Upper lobe of left lung (tissue), 6 donors: ENCODE measurements around the gene OR5B21. TPM values are rescaled to one million over a fixed set of nuclear protein-coding genes. Genes with fewer than 3 reads are reported as not detected.

Experiments
- ATAC-seq, 2 donors: fragments of 200-7000 bp; cut with Tn5 transposase; one replicate each; pipeline ENCODE4 v1.9.1; 2022; ENCODE audit warnings: mild to moderate bottlenecking in 2 of 2, moderate library complexity in 2 of 2; ENCODE audit not compliant: low FRiP score in 2 of 2
- DNase-seq, 2 donors: peaks; one replicate each; pipeline ENCODE4 v3.0.0-alpha.2; 2019 to 2020
- H3K27ac ChIP-seq, 4 donors: fragments of 200-600 bp; sonication (generic); one replicate each; pipeline ENCODE4 v1.5.1; 2016 to 2019
- H3K27me3 ChIP-seq, 4 donors: fragments of 200-600 bp; sonication (generic); one replicate each; pipeline ENCODE4 v1.5.1; 2017 to 2019
- H3K36me3 ChIP-seq, 4 donors: fragments of 200-600 bp; sonication (generic); one replicate each; pipeline ENCODE4 v1.5.1; 2016 to 2019
- H3K4me1 ChIP-seq, 4 donors: fragments of 200-600 bp; sonication (generic); one replicate each; pipeline ENCODE4 v1.5.1; 2018 to 2019
- H3K4me3 ChIP-seq, 4 donors: fragments of 200-600 bp; sonication (generic); one replicate each; pipeline ENCODE4 v1.5.1; 2017 to 2019; ENCODE audit warnings: mild to moderate bottlenecking in 2 of 4, moderate library complexity in 1 of 4
- H3K9me3 ChIP-seq, 4 donors: fragments of 200-600 bp; sonication (generic); one replicate each; pipeline ENCODE4 v1.5.1; 2018 to 2019
- CTCF ChIP-seq, 6 experiments: fragments of 450-650 bp in 4 of 6; fragments of 200-600 bp in 2 of 6; sonication (generic) in 2 of 6; IDR thresholded peaks; one replicate each; pipeline ENCODE4 v1.5.1; 2016 to 2019; ENCODE audit warnings: antibody characterized with exemption in 6 of 6
- EP300 ChIP-seq, 4 donors: sonication (generic); formaldehyde crosslinking; IDR thresholded peaks; one replicate each; pipeline ENCODE4 v1.5.1; 2017; ENCODE audit warnings: antibody characterized with exemption in 4 of 4, control low read depth in 2 of 4
- POLR2A ChIP-seq, 4 donors: fragments of 450-650 bp; IDR thresholded peaks; one replicate each; pipeline ENCODE4 v1.5.1; 2016 to 2017; ENCODE audit warnings: antibody characterized with exemption in 4 of 4, mild to moderate bottlenecking in 2 of 4
- POLR2AphosphoS5 ChIP-seq, 2 donors: sonication (generic); formaldehyde crosslinking; IDR thresholded peaks; one replicate each; pipeline ENCODE4 v1.5.1; 2017; ENCODE audit warnings: antibody characterized with exemption in 2 of 2
- WGBS, 2 donors: methylation state at CpG; one replicate each; pipeline ENCODE4 v1.1.5; 2017 to 2018; 5-methylcytosine and 5-hydroxymethylcytosine counted together
- total RNA-seq, 6 donors: library from RNA; depleted of rRNA in 4 of 6; stranded (reverse); fragments of >200 nt in 4 of 6; gene quantifications; one replicate each; pipeline versions ENCODE4 v1.1.0 to v1.2.1, GENCODE V29; 2016 to 2021
- donor health status: DM: no; HTN: no; CAD: no; lungs with moderate emphysema.
- donor health status: DM: no; HTN: yes; CAD: no; lungs with severe emphysema.

The OR5B21 gene
- total RNA-seq, 6 donors from 2014 or later: not detected

- Histone ChIP-seq H3K4me3 (no peak overlapping the region), H3K9me3 (no peaks in the 10 kb centered on the region), H3K36me3 (no peaks in the 10 kb centered on the region), H3K4me1 (no peaks in the 10 kb centered on the region), H3K27me3 (no peaks in the 10 kb centered on the region), H3K27ac (no peak overlapping the region)
- ATAC-seq (no peak), DNase-seq (no peak)
- TF ChIP-seq POLR2A (IDR thresholded peaks at IDR 0.05): no peak
- no peak for TF ChIP-seq EP300 (IDR thresholded peaks at IDR 0.05)
- TF ChIP-seq CTCF (IDR thresholded peaks at IDR 0.05): no peak
- no peak for TF ChIP-seq POLR2AphosphoS5 (IDR thresholded peaks at IDR 0.05)
- 84 to 91% methylated on average over 3 of the region's 3 CpGs for WGBS, 2 donors
Observed at GRCh38 chr11:58511636-58512035, 3.7 kb upstream of the OR5B21 start.

- H3K27me3 ChIP-seq: no peaks in the 10 kb centered on the region
- DNase-seq (no peak), ATAC-seq (no peak)
- WGBS, 2 donors: 67 to 75% methylated on average over 1 of the region's 1 CpG
- no peak overlapping the region for H3K27ac ChIP-seq
- no peak overlapping the region for H3K4me3 ChIP-seq
- no peaks in the 10 kb centered on the region for H3K36me3 ChIP-seq
- TF ChIP-seq POLR2AphosphoS5 (IDR thresholded peaks at IDR 0.05) (no peak), EP300 (IDR thresholded peaks at IDR 0.05) (no peak), POLR2A (IDR thresholded peaks at IDR 0.05) (no peak), CTCF (IDR thresholded peaks at IDR 0.05) (no peak)
- no peaks in the 10 kb centered on the region for H3K9me3 ChIP-seq
- H3K4me1 ChIP-seq: no peaks in the 10 kb centered on the region
Observed at GRCh38 chr11:58509748-58510147, 1.8 kb upstream of the OR5B21 start.

DNA sequence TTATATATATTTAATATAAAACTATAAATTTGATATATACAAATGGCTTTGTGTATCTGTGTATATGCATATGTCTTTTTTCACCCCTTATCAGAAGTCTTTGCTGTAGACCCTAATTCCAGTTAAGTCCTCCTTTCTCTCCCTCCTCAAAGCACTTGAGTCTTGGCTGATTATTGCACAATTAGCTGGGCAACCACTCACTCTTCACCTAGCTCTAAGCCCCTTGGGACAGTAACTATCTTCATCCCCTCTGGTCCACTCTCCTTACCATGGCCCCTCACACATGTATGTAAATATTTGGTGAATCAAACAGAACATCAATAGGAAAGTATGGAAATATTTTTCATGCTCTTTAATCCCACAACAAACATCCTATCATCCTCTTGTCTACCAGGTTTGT, 909 bp upstream of the OR5B21 start:
- Histone ChIP-seq H3K27ac (no peak overlapping the region), H3K9me3 (no peaks in the 10 kb centered on the region), H3K4me3 (no peak overlapping the region), H3K27me3 (no peaks in the 10 kb centered on the region), H3K36me3 (no peaks in the 10 kb centered on the region), H3K4me1 (no peaks in the 10 kb centered on the region)
- DNase-seq (no peak), ATAC-seq (no peak)
- no peak for TF ChIP-seq POLR2AphosphoS5 (IDR thresholded peaks at IDR 0.05)
- no peak for TF ChIP-seq POLR2A (IDR thresholded peaks at IDR 0.05)

DNA sequence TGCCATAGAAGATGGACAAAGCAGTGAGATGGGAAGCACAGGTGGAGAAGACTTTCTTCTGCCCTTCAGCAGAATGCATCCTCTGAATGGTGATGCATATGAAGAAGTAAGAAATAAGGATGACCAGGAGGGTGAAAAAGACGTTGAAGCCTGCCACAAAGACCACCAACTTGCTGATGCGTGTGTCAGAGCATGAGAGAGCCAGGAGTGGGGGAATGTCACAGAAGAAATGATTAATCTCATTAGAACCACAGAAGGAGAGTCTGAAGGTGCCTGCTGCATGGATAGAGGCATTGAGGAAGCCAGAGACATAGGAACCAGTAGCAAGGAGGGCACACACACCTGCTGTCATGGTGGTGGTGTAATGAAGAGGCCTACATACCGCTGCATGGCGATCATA, 550 bp downstream of the OR5B21 start:
- Histone ChIP-seq H3K27me3 (no peaks in the 10 kb centered on the region), H3K36me3 (no peaks in the 10 kb centered on the region), H3K27ac (no peak overlapping the region), H3K4me1 (no peaks in the 10 kb centered on the region), H3K4me3 (no peak overlapping the region), H3K9me3 (no peaks in the 10 kb centered on the region)
- DNase-seq: no peak
- ATAC-seq: no peak
- TF ChIP-seq CTCF (IDR thresholded peaks at IDR 0.05) (no peak), POLR2A (IDR thresholded peaks at IDR 0.05) (no peak), POLR2AphosphoS5 (IDR thresholded peaks at IDR 0.05) (no peak), EP300 (IDR thresholded peaks at IDR 0.05) (no peak)
- WGBS, 2 donors: 83 to 94% methylated on average over 2 to 4 of the region's 4 CpGs

DNA sequence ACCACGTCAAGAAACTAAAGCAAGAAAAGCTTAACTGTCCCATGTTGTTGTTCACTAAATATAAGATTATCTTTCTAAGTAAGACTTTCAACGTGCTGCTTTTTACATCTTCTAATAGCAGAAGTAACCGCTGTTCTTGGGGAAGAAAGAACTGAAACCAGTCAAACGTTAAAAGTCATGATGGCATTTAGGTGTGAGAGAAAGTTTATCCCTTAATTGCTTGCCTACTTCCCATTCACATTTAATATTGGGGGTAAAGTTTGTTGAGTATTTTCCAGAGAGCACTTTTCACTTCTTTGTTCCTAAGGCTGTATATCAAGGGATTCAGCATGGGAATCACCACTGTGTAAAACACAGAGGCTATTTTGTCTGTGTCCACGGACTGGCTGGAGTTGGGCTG, 970 bp downstream of the OR5B21 start:
- no peaks in the 10 kb centered on the region for H3K27me3 ChIP-seq
- ATAC-seq: no peak
- no peak for TF ChIP-seq POLR2A (IDR thresholded peaks at IDR 0.05)
- TF ChIP-seq CTCF (IDR thresholded peaks at IDR 0.05): no peak
- TF ChIP-seq POLR2AphosphoS5 (IDR thresholded peaks at IDR 0.05): no peak
- TF ChIP-seq EP300 (IDR thresholded peaks at IDR 0.05): no peak
- no peaks in the 10 kb centered on the region for H3K4me1 ChIP-seq
- H3K4me3 ChIP-seq: no peak overlapping the region
- H3K36me3 ChIP-seq: no peaks in the 10 kb centered on the region
- no peaks in the 10 kb centered on the region for H3K9me3 ChIP-seq
- no peak for DNase-seq
- 72 to 78% methylated on average over 5 of the region's 5 CpGs for WGBS, 2 donors
- H3K27ac ChIP-seq: no peak overlapping the region
